ENCODE data around the gene CDKN1A.
"Not testable (repeated sequence)": the region's sequence is repeated elsewhere in the genome, so short reads cannot be mapped to it uniquely, and the experiment has no call there.

Gene CDKN1A

DNA sequence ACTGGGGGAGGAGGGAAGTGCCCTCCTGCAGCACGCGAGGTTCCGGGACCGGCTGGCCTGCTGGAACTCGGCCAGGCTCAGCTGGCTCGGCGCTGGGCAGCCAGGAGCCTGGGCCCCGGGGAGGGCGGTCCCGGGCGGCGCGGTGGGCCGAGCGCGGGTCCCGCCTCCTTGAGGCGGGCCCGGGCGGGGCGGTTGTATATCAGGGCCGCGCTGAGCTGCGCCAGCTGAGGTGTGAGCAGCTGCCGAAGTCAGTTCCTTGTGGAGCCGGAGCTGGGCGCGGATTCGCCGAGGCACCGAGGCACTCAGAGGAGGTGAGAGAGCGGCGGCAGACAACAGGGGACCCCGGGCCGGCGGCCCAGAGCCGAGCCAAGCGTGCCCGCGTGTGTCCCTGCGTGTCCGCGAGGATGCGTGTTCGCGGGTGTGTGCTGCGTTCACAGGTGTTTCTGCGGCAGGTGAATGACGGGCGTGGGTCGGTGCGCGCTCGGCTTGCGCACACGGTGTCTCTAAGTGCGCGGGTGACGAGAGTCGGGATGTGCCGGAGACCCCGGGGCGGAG, at the start of gene CDKN1A:
Gene CDKN1A, plus strand, starts transcription at position 227 of the 555 bp plus-strand sequence. CDS start 5,388 bp downstream, outside the sequence.
- DNase-seq (ENCODE audit: low read depth in 2 of 2) = peak; percentile 40 to 65

DNA sequence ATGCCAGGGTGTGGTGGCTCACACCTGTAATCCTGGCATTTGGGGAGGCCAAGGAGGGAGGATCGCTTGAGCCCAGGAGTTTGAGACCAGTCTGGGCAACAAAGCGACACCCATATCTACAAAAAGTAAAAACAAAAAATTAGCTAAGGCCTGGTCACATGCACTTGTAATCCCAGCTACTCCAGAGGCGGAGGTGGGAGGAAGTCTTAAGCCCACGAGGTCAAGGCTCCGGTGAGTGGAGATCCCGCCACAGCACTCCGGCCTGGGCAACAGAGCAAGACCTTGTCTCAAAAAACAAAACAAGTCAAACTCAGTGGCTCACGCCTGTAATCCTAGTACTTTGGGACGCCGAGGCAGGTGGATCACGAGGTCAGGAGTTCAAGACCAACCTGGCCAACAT, 48.7 kb upstream of the CDKN1A start:
- DNase-seq (ENCODE audit: low read depth in 2 of 2) = no peak

DNA sequence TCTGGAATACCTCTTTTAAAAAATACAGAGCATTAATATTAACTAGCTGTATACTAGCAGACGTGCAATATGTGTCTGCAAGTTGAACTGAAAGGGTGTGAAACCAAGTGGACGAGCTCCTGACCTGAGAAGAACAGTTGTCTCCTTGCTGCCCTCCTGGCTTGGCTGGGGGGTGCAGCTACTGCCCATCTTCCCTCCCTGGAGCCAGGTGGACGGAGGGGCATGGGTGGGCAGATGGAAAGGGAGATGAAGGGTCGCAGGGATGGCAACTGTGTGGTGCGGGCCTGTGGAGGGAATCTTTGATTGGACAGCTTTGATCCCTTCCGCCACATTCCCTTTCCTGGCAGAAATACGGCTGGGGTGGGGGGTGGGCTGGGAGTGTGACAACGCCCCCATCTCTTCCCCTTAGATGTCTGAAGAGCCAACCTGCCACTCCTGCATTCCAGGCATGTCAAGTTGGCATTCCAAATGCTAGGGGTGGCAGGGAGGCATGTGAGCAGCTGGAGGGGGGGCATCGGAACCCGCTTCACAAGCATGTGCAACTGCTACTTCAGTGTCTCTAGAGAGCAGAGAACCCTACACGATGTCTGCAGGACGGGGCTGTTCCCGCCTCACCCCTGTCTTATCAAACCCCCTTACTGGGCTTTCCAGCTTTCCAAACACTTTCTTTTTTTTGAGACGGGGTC, 47.0 kb upstream of the CDKN1A start:
- DNase-seq (ENCODE audit: low read depth in 2 of 2) = no peak

DNA sequence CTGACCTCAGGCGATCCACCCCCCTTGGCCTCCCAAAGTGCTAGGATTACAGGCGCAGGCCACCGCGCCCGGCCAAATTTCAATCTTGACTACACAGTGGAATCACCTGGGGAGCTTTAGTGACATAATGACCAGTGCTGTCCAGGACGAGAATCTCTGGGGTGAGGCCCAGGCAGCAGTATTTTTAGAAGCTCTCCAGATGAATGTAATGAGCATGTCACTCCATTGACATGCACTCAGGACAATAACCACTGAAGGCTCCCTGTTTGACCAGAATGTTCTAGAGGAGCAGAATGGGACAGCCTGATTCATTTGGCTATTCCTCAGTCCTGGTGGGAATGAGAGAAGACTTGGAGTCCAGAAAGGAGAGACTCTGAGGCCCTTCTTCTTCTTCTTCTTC, 45.1 kb upstream of the CDKN1A start:
- no peak for DNase-seq (ENCODE audit: low read depth in 2 of 2)

DNA sequence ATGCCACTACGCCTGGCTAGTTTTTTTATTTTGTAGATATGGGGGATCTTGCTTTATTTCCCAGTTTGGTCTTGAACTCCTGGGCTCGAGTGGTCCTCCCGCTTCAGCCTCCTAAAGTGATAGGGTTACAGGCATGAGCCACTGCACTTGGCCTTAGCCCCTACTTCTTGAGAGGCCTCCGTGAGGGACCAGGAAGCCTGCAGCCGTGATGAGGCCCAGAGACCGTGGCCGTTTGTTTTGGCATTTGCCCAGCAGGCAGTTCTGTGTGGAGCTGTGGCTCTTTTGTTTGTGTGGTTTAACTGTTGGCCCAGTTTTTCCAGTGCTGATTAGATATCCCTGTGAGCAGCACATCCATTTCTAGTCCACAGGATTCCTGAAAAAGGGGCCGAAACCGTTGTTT, 44.6 kb upstream of the CDKN1A start:
- DNase-seq (ENCODE audit: low read depth in 2 of 2) = no peak

DNA sequence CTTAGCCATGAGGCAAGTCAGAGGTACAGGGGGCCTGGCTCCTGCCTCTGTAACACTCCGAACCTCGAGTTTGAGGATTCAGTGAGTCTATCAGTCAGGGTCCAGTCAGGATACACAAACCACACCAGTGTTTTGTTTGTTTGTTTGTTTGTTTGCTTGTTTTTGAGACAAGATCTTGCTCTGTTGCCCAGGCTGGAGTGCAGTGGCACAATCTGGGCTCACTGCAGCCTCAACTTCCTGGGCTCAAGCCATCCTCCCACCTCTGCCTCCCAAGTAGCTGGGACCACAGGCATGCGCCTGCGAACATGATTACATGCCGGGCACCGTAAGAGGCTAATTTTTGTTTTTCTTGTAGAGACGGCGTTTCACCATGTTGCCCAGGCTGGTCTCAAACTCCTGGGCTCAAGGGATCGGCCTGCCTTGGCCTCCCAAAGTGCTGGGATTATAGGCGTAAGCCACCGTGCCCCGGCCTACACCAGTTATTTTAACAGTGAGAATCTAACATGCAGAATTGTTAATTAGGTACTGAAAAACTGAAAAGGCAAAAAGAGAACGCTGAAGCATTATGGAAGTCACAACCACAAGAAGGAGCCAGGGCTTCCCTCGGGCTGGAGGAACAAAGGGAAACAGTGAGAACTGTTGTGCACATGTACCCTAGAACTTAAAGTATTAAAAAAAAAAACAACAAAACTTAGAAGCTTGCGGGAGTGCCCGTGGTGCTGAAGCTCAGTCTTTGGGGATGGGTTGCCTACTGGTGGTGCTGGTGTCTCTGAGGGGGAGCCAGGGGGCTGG, 44.0 kb upstream of the CDKN1A start:
- DNase-seq (ENCODE audit: low read depth in 2 of 2) = no peak

DNA sequence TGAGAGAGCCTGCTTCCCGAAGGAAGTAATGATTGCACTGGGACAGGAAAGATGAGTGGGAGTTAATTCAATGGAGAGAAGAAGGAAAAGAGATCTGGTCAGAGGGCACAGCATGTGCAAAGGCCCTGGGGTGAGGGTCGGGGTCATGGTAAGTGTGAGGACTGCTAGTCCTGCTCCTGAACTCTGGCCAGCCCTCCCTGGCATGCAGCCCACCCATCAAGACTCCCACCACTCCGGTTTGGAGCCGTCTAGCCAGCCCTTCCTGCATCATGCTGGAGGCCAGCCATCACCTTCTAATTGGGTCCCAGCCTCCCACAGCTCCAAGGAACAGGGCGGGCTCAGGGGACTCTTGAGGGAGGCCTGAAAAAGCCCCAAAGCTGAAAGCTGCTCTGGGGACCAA, 42.2 kb upstream of the CDKN1A start:
- DNase-seq (ENCODE audit: low read depth in 2 of 2) = no peak

DNA sequence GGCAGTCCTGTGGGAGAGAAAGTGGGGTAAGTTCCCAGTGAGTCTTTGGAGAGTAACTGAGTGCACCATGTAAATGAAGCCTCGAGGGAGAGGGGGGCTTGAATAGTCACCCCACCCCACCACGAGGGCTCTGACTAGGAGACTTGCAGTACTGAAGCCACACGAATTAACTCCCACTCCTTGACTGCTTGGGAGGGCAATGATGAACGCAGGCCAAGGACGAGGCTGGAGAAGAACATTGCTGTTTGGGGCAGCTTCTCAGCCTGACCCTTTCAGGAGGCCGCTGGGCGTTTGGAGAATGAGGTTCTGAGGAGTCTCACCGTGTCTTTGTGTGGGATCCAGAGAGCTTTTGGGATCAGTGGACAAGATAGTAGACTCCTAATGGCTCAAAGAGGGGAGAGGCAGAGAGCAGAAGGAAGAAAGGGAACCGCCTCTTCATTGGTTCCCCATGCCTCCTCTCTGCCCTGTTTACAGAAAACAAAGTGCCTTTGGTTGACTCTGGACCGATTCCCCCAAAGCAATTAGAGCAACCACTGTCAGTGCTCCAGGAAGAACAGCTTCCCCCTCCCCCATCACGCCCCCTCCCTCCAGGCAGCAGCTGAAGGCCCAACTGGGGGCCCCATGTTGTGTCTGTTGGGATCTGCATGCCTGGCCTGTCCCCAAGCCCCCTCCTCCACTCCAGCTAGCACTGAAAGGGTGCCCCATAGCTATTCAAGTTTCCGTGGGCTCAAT, 41.7 kb upstream of the CDKN1A start:
- no peak for DNase-seq (ENCODE audit: low read depth in 2 of 2)

DNA sequence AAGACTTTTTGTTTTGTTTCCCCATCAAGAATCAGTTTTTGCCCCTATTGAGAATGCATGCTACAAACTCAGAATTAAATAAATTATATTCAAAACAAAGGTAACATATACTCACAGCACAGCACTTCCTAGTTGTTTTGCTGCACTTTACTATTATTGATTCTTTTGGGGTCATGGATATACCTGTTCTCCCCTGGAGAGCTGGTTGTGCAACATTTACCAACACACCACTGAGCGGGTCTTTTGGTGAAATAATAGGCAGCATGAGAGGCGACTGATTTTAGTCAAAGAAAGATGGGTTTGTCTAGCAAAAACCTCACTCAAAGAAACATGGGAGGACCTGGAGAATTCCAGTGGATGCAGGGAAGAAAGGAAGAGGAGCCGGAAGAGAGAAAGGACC, 39.9 kb upstream of the CDKN1A start:
- no peak for DNase-seq (ENCODE audit: low read depth in 2 of 2)

DNA sequence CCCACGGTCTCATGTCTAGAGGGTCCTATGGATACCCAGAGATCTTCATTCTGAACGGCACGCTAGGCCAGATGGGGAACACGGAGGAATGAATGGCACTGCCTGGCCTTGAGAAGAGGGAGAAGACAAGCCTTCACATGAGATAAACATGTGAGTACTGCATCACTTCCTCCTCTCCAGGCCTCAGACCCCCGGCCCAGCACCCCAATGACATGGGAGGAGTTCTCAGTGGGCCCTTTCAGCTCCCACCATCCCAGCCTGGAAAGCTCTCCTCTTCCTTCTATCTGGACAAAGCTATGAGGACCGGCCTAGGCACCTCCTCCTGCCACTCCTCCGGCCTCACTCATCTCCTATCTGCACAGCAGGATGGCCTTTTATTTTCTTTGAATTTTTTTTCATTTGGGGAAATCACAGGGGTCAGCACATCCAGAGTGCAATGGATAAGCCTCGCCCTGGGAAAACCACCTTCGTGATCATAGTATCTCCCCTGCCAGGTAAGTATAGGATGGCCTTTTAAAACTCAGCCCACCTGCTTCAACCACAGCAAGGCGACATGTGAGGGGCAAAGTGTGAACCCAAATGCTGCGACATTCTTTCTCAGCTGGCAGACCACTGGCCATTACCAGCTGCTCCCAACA, 39.2 kb upstream of the CDKN1A start:
- no peak for DNase-seq (ENCODE audit: low read depth in 2 of 2)

DNA sequence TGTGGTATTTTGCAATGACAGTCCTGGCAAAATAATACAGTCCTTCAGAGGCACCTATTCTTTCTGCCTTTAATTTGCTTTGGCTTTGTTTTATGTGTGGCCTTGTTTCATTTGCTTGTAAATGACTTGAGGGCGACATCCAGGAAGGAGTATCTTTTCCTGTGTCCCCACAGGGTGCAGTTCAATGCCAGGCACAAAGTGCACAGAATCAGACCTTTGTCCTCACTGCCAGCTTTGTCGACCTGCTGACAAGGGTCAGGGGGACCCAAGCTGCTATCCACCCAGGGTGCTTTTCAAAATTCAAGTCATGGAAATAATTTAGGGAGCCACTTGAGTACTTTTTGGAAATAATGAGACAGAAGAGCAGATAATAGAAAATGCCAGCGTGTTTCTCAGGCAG, 37.0 kb upstream of the CDKN1A start:
- no peak for DNase-seq (ENCODE audit: low read depth in 2 of 2)

- DNase-seq (ENCODE audit: low read depth in 2 of 2) = no peak
Observed at GRCh38 chr6:36642913-36643817, 35.3 kb upstream of the CDKN1A start.

- no peak for DNase-seq (ENCODE audit: low read depth in 2 of 2)
Observed at GRCh38 chr6:36643977-36644376, 34.5 kb upstream of the CDKN1A start.

- DNase-seq (ENCODE audit: low read depth in 2 of 2) = no peak
Observed at GRCh38 chr6:36649086-36649485, 29.4 kb upstream of the CDKN1A start.

DNA sequence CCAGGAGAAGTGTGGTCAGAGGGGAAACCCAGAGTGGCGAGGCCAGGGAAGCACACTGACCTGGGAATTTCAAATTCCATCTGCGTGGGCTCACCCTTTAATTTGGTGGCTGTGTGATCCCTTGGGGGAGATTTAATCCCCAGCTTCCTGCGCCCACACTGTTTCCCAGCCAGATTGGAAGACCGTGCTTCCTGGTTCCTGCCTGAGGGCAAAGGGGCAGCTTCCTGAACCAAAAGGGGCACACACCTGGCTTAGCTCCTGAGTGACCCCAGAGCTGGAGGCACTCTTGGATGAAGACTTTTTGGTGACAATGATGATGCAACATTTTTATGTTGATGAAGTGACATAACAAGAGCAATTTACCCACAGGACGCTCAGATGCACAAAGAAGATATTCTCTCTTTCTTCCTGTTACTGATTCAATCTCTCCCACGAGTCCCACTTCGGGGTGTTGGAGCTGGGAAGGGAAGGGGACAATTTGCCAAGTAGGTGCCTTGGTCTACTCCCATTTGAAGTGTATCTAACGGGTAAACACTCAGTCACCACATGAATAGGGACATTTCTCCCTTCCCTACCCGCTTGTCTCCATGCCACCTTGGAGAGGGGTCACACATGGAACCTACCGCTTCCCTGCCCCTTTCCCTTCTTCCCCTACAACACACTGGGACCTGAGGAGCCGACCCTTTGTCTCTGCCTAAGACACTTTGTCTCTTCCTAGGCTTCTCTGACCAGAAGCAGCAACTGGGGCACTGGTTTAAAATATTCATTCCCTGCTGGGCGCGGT, 28.6 kb upstream of the CDKN1A start:
- no peak for DNase-seq (ENCODE audit: low read depth in 2 of 2)

- no peak for DNase-seq (ENCODE audit: low read depth in 2 of 2)
Observed at GRCh38 chr6:36650848-36651478, 27.6 kb upstream of the CDKN1A start.

GRCh38 chr6:36651659-36652379, 26.7 kb upstream of the CDKN1A start:
- DNase-seq (ENCODE audit: low read depth in 2 of 2) = no peak

- DNase-seq (ENCODE audit: low read depth in 2 of 2) = not testable (repeated sequence)
Observed at GRCh38 chr6:36654469-36654868, 24.0 kb upstream of the CDKN1A start.
